Activated CD4-positive, alpha-beta T cell treated with anti-CD3 and anti-CD28 coated beads for 48 hours (primary cell): ENCODE measurements around the gene IKZF2.

Experiments used
- DNase-seq: peaks from one replicate; pipeline ENCODE4 v3.0.0-alpha.2; 2020

IKZF2 gene

GRCh38 chr2:213091765-213092164 lies 59.6 kb downstream of the IKZF2 start:
- no peak for DNase-seq

- no peak for DNase-seq
Observed at GRCh38 chr2:213090772-213091171, 60.6 kb downstream of the IKZF2 start.

GRCh38 chr2:213089438-213089837 lies 62.0 kb downstream of the IKZF2 start:
- DNase-seq: no peak

GRCh38 chr2:213087040-213087439 lies 64.4 kb downstream of the IKZF2 start:
- no peak for DNase-seq

GRCh38 chr2:213086571-213086970 lies 64.8 kb downstream of the IKZF2 start:
- DNase-seq: no peak

- no peak for DNase-seq
Observed at GRCh38 chr2:213086050-213086449, 65.4 kb downstream of the IKZF2 start.

GRCh38 chr2:213085538-213085937 lies 65.9 kb downstream of the IKZF2 start:
- DNase-seq: no peak

GRCh38 chr2:213084261-213084660 lies 67.2 kb downstream of the IKZF2 start:
- no peak for DNase-seq

- DNase-seq: no peak
Observed at GRCh38 chr2:213080969-213081617, 70.3 kb downstream of the IKZF2 start.

GRCh38 chr2:213079756-213080155 lies 71.7 kb downstream of the IKZF2 start:
- DNase-seq: no peak

GRCh38 chr2:213078686-213079085 lies 72.7 kb downstream of the IKZF2 start:
- no peak for DNase-seq

GRCh38 chr2:213069531-213069930 lies 81.9 kb downstream of the IKZF2 start:
- no peak for DNase-seq

- no peak for DNase-seq
Observed at GRCh38 chr2:213068676-213069359, 82.6 kb downstream of the IKZF2 start.

- no peak for DNase-seq
Observed at GRCh38 chr2:213067888-213068287, 83.5 kb downstream of the IKZF2 start.

- DNase-seq: no peak
Observed at GRCh38 chr2:213066443-213066743, 85.0 kb downstream of the IKZF2 start.

- no peak for DNase-seq
Observed at GRCh38 chr2:213065583-213066442, 85.6 kb downstream of the IKZF2 start.

- no peak for DNase-seq
Observed at GRCh38 chr2:213064099-213064498, 87.3 kb downstream of the IKZF2 start.

GRCh38 chr2:213057977-213058376 lies 93.4 kb downstream of the IKZF2 start:
- DNase-seq: no peak

GRCh38 chr2:213046431-213046830 lies 105.0 kb downstream of the IKZF2 start:
- no peak for DNase-seq

GRCh38 chr2:213043566-213043965 lies 107.8 kb downstream of the IKZF2 start:
- DNase-seq: no peak

GRCh38 chr2:213042262-213042661 lies 109.2 kb downstream of the IKZF2 start:
- no peak for DNase-seq

- no peak for DNase-seq
Observed at GRCh38 chr2:213036836-213037235, 114.6 kb downstream of the IKZF2 start.

GRCh38 chr2:213034585-213034984 lies 116.8 kb downstream of the IKZF2 start:
- DNase-seq: no peak

- no peak for DNase-seq
Observed at GRCh38 chr2:213032607-213033006, 118.8 kb downstream of the IKZF2 start.
